A673 (cell line): Measurements from ENCODE around the gene WNK1. TPM values are rescaled to one million over a fixed set of nuclear protein-coding genes. Genes with fewer than 3 reads are reported as not detected.

ENCODE experiments used
- BruUV-seq: library from RNA; stranded (reverse); fragments of 400-500 nt; replicated peaks from 2 replicates; lab custom pipeline; 2021; lab: Mats Ljungman, UMichigan
- CTCF ChIA-PET: fragments of 300-600 bp; sonication (Branson Sonifier 250); formaldehyde crosslinking; loops from one replicate; lab custom pipeline; 2022; ENCODE audit warnings: antibody characterized with exemption; lab: Charles Lee
- POLR2A ChIA-PET: fragments of 300-600 bp; sonication (Branson Sonifier 250); formaldehyde crosslinking; loops from one replicate; lab custom pipeline; 2022; ENCODE audit warnings: antibody characterized with exemption; ENCODE audit not compliant: low non-redundant PET; lab: Charles Lee
- DNase-seq: peaks from one replicate; pipeline ENCODE4 v3.0.0-alpha.2; 2015; ENCODE audit warnings: low spot score
- H3K27ac ChIP-seq: fragments of 200-600 bp; sonication (generic); 2 replicates; pipeline ENCODE4 v1.5.1; 2016; ENCODE audit warnings: mixed run types, low read depth, mild to moderate bottlenecking, mixed read lengths, antibody characterized with exemption, low read length; ENCODE audit not compliant: poor library complexity, severe bottlenecking
- H3K27me3 ChIP-seq: fragments of 200-600 bp; sonication (generic); replicated peaks from 2 replicates; pipeline ENCODE4 v1.6.1; 2017; ENCODE audit warnings: mixed run types, low read depth, mild to moderate bottlenecking, mixed read lengths, antibody characterized with exemption, low read length; ENCODE audit not compliant: insufficient read depth, poor library complexity
- H3K36me3 ChIP-seq: fragments of 200-600 bp; sonication (generic); 2 replicates; pipeline ENCODE4 v1.6.1; 2016; ENCODE audit warnings: mixed run types, mild to moderate bottlenecking, mixed read lengths, antibody characterized with exemption, low read length; ENCODE audit not compliant: insufficient read depth, poor library complexity, severe bottlenecking
- H3K4me1 ChIP-seq: fragments of 200-600 bp; sonication (generic); 2 replicates; pipeline ENCODE4 v1.6.1; 2017; ENCODE audit warnings: mixed run types, mild to moderate bottlenecking, mixed read lengths, antibody characterized with exemption, low read length; ENCODE audit not compliant: insufficient read depth, poor library complexity, severe bottlenecking
- H3K4me3 ChIP-seq: fragments of 200-600 bp; sonication (generic); 2 replicates; pipeline ENCODE4 v1.5.1; 2016; ENCODE audit warnings: low read depth, mixed run types, mild to moderate bottlenecking, mixed read lengths, low read length; ENCODE audit not compliant: poor library complexity, severe bottlenecking
- H3K9me3 ChIP-seq: fragments of 200-600 bp; sonication (generic); 2 replicates; pipeline ENCODE4 v1.6.1; 2016; ENCODE audit warnings: mixed run types, low read depth, mild to moderate bottlenecking, mixed read lengths, antibody characterized with exemption, low read length; ENCODE audit not compliant: poor library complexity, severe bottlenecking
- CTCF ChIP-seq: fragments of 300-800, 200-600 bp; sonication (generic); conservative IDR thresholded peaks from 2 replicates; pipeline ENCODE4 v1.5.1; 2017; ENCODE audit warnings: low read depth, mild to moderate bottlenecking, antibody characterized with exemption, low read length, moderate library complexity, mixed read lengths
- EZH2 ChIP-seq: fragments of 200-600 bp; sonication (generic); IDR thresholded peaks from 2 replicates; pipeline ENCODE4 v1.6.1; 2017; ENCODE audit warnings: borderline replicate concordance, low read depth, mild to moderate bottlenecking, mixed read lengths, antibody characterized with exemption, low read length; ENCODE audit not compliant: poor library complexity, severe bottlenecking
- intact Hi-C: fragments of 100-400 bp; cut with micrococcal nuclease; formaldehyde crosslinking; loops from one replicate; pipeline ENCODE4 v1.10.0; 2022; ENCODE audit not compliant: unreplicated experiment
- total RNA-seq: library from RNA; stranded (reverse); gene quantifications from 2 replicates; pipeline ENCODE4 v1.2.3, GENCODE V29; 2021

Gene WNK1
- total RNA-seq, 1 experiment from 2014 or later, result 161 TPM

- TF ChIP-seq CTCF (no peak), EZH2 (no peak)
- POLR2A ChIA-PET, result no interaction called here
- H3K4me1 ChIP-seq, result peaks cover 11% of the 10 kb centered on the region
- intact Hi-C loops, result no loop called here
- BruUV-seq, result no TSS peak
- no peaks in the 10 kb centered on the region for H3K9me3 ChIP-seq
- DNase-seq, result no peak
- CTCF ChIA-PET, result interaction anchor here (0.6 kb wide), 1 partner anchor 45 kb away, joined by 4 read pairs; no protein-coding TSS in a partner anchor
- no peak overlapping the region for H3K4me3 ChIP-seq
- no peak overlapping the region for H3K27ac ChIP-seq
- H3K36me3 ChIP-seq, result no peaks in the 10 kb centered on the region
- H3K27me3 ChIP-seq, result no peaks in the 10 kb centered on the region
Measured at GRCh38 chr12:768434-768833, 16.1 kb downstream of the WNK1 start.

GRCh38 chr12:770479-770878, 18.1 kb downstream of the WNK1 start:
- no peak for TF ChIP-seq CTCF
- no peak for TF ChIP-seq EZH2
- DNase-seq, result no peak
- no peaks in the 10 kb centered on the region for H3K36me3 ChIP-seq
- H3K9me3 ChIP-seq, result no peaks in the 10 kb centered on the region
- H3K4me1 ChIP-seq, result peaks cover 18% of the 10 kb centered on the region
- intact Hi-C loops, result no loop called here
- ChIA-PET CTCF (interaction anchor here (0.6 kb wide), 1 partner anchor 648 kb away, joined by 3 read pairs; no protein-coding TSS in a partner anchor), POLR2A (no interaction called here)
- no TSS peak for BruUV-seq
- no peak overlapping the region for H3K27ac ChIP-seq
- H3K4me3 ChIP-seq, result no peak overlapping the region
- no peaks in the 10 kb centered on the region for H3K27me3 ChIP-seq

- no peaks in the 10 kb centered on the region for H3K36me3 ChIP-seq
- H3K4me1 ChIP-seq, result peaks cover 18% of the 10 kb centered on the region
- H3K27me3 ChIP-seq, result no peaks in the 10 kb centered on the region
- BruUV-seq, result no TSS peak
- POLR2A ChIA-PET, result no interaction called here
- TF ChIP-seq CTCF, result no peak
- TF ChIP-seq EZH2, result no peak
- CTCF ChIA-PET, result no interaction called here
- H3K9me3 ChIP-seq, result no peaks in the 10 kb centered on the region
- H3K4me3 ChIP-seq, result no peak overlapping the region
- no peak for DNase-seq
- intact Hi-C loops, result no loop called here
- H3K27ac ChIP-seq, result no peak overlapping the region
Measured at GRCh38 chr12:772056-772697, 19.8 kb downstream of the WNK1 start.
